A549 (cell line): ENCODE results near the gene PIK3IP1. TPM values are rescaled to one million over a fixed set of nuclear protein-coding genes. Genes with fewer than 3 reads are reported as not detected.

Source experiments
- polyA plus RNA-seq, 4 experiments: library from polyadenylated mRNA; depleted of rRNA in 3 of 4; stranded (reverse); fragments of >200 nt; fragmentation: RNase III in 1 of 4; extraction: RNeasy Plus Mini Kit Qiagen cat#74134 plus additional on column Dnase treatment in 1 of 4; gene quantifications; 2 replicates in 3 of 4; 3 replicates in 1 of 4; pipeline ENCODE4 v1.2.3, GENCODE V29; 2011 to 2017
- small RNA-seq, 6 experiments: library from RNA; depleted of rRNA; stranded (forward); fragments of <200 nt; gene quantifications; one replicate each; pipeline ENCODE3, GENCODE V24; 2012

PIK3IP1 gene
- polyA plus RNA-seq, 2 of the 4 experiments (the other 2 are of a cell fraction): 0.90 to 1.6 TPM

Small RNAs within 50 kb of the gene (small RNA-seq; reads per million reads assigned to genes)
- 0 reads per million in 6 experiments for gene RNA5SP496

Other genes with a start within 250 kb of the PIK3IP1 start
- gene SMTN, start 211.2 kb downstream of the PIK3IP1 start, polyA plus RNA-seq (2011; rRNA removed): 7.0 and 12.7 TPM in 2 replicates
- gene SMTN, start 211.2 kb downstream of the PIK3IP1 start, polyA plus RNA-seq (2017; fragmentation: RNase III; extraction: RNeasy Plus Mini Kit Qiagen cat#74134 plus additional on column Dnase treatment): 33.1 to 37.3 TPM (median 34.9 TPM) in 3 replicates
- gene SELENOM, start 184.9 kb downstream of the PIK3IP1 start, polyA plus RNA-seq (2011; rRNA removed): 14.2 and 15.3 TPM in 2 replicates
- 46.4 to 50.2 TPM (median 46.5 TPM) in 3 replicates for gene SELENOM, start 184.9 kb downstream of the PIK3IP1 start, polyA plus RNA-seq (2017; fragmentation: RNase III; extraction: RNeasy Plus Mini Kit Qiagen cat#74134 plus additional on column Dnase treatment)
- gene INPP5J, start 169.5 kb downstream of the PIK3IP1 start, polyA plus RNA-seq (2011; rRNA removed): 0.70 and 0.98 TPM in 2 replicates
- gene INPP5J, start 169.5 kb downstream of the PIK3IP1 start, polyA plus RNA-seq (2017; fragmentation: RNase III; extraction: RNeasy Plus Mini Kit Qiagen cat#74134 plus additional on column Dnase treatment): 1.3 to 1.8 TPM (median 1.5 TPM) in 3 replicates
- not detected in 2 replicates for gene PLA2G3, start 152.0 kb downstream of the PIK3IP1 start, polyA plus RNA-seq (2011; rRNA removed)
- not detected in 3 replicates for gene PLA2G3, start 152.0 kb downstream of the PIK3IP1 start, polyA plus RNA-seq (2017; fragmentation: RNase III; extraction: RNeasy Plus Mini Kit Qiagen cat#74134 plus additional on column Dnase treatment)
- 23.5 and 25.5 TPM in 2 replicates for gene RNF185, start 132.3 kb downstream of the PIK3IP1 start, polyA plus RNA-seq (2011; rRNA removed)
- gene RNF185, start 132.3 kb downstream of the PIK3IP1 start, polyA plus RNA-seq (2017; fragmentation: RNase III; extraction: RNeasy Plus Mini Kit Qiagen cat#74134 plus additional on column Dnase treatment): 12.9 to 14.6 TPM (median 14.0 TPM) in 3 replicates
- gene LIMK2, start 80.2 kb downstream of the PIK3IP1 start, polyA plus RNA-seq (2011; rRNA removed): 3.1 and 4.9 TPM in 2 replicates
- gene LIMK2, start 80.2 kb downstream of the PIK3IP1 start, polyA plus RNA-seq (2017; fragmentation: RNase III; extraction: RNeasy Plus Mini Kit Qiagen cat#74134 plus additional on column Dnase treatment): 6.4 to 7.3 TPM (median 6.9 TPM) in 3 replicates
- 16.4 and 18.6 TPM in 2 replicates for gene PATZ1, start 53.9 kb upstream of the PIK3IP1 start, polyA plus RNA-seq (2011; rRNA removed)
- gene PATZ1, start 53.9 kb upstream of the PIK3IP1 start, polyA plus RNA-seq (2017; fragmentation: RNase III; extraction: RNeasy Plus Mini Kit Qiagen cat#74134 plus additional on column Dnase treatment): 15.4 to 19.3 TPM (median 18.2 TPM) in 3 replicates
- 76.1 and 77.5 TPM in 2 replicates for gene DRG1, start 107.1 kb upstream of the PIK3IP1 start, polyA plus RNA-seq (2011; rRNA removed)
- gene DRG1, start 107.1 kb upstream of the PIK3IP1 start, polyA plus RNA-seq (2017; fragmentation: RNase III; extraction: RNeasy Plus Mini Kit Qiagen cat#74134 plus additional on column Dnase treatment): 87.9 to 90.4 TPM (median 89.7 TPM) in 3 replicates
- 14.5 and 15.5 TPM in 2 replicates for gene EIF4ENIF1, start 197.4 kb upstream of the PIK3IP1 start, polyA plus RNA-seq (2011; rRNA removed)
- gene EIF4ENIF1, start 197.4 kb upstream of the PIK3IP1 start, polyA plus RNA-seq (2017; fragmentation: RNase III; extraction: RNeasy Plus Mini Kit Qiagen cat#74134 plus additional on column Dnase treatment): 10.3 to 11.8 TPM (median 11.6 TPM) in 3 replicates
- gene SFI1, start 204.0 kb upstream of the PIK3IP1 start, polyA plus RNA-seq (2011; rRNA removed): 6.8 and 11.0 TPM in 2 replicates
- 16.1 to 18.4 TPM (median 17.9 TPM) in 3 replicates for gene SFI1, start 204.0 kb upstream of the PIK3IP1 start, polyA plus RNA-seq (2017; fragmentation: RNase III; extraction: RNeasy Plus Mini Kit Qiagen cat#74134 plus additional on column Dnase treatment)